K562 (cell line): ENCODE measurements around the gene TXNRD2. TPM values are rescaled to one million over a fixed set of nuclear protein-coding genes. Genes with fewer than 3 reads are reported as not detected.

Experiments
- ATAC-seq: fragments of 200-7000 bp; cut with Tn5 transposase; 3 replicates; pipeline ENCODE4 v1.9.1; 2020; ENCODE audit warnings: moderate library complexity
- BruUV-seq: library from RNA; stranded (reverse); fragments of 400-500 nt; replicated peaks from 2 replicates; lab custom pipeline; 2021; lab: Mats Ljungman, UMichigan
- CTCF ChIA-PET: fragments of 300-600 bp; formaldehyde crosslinking; extraction: SDS; loops from one replicate; lab custom pipeline; 2021; ENCODE audit warnings: low intra/inter-chr PET ratio; lab: Yijun Ruan, JAX
- POLR2A ChIA-PET: fragments of 300-600, 350-650 bp; sonication (Branson Sonifier 250); formaldehyde crosslinking; extraction: SDS; loops from one replicate; lab custom pipeline; 2021; ENCODE audit warnings: antibody characterized with exemption, inconsistent platforms; lab: Yijun Ruan, JAX
- DNase-seq, 4 experiments: peaks; one replicate each; pipeline versions ENCODE4 v3.0.0 to v3.0.0-alpha.2; 2011 to 2018; ENCODE audit warnings: low spot score in 3 of 4, mixed read lengths in 3 of 4; ENCODE audit errors: extremely low read depth in 1 of 4
- FAIRE-seq: peaks from 2 replicates; lab custom pipeline; 2011; peaks lifted over from hg19 to GRCh38; lab: Jason Lieb, UNC
- H2AFZ ChIP-seq: 2 replicates; pipeline ENCODE4 v1.6.0; 2011; ENCODE audit warnings: low read depth, low read length, control low read depth, inconsistent platforms
- H3K27ac ChIP-seq: fragments of 200-600 bp; 3 replicates; pipeline ENCODE4 v1.8.0; 2011; ENCODE audit warnings: low read depth, mild to moderate bottlenecking, control low read depth, inconsistent platforms, low read length, moderate library complexity, mixed read lengths; ENCODE audit errors: extremely low read depth
- H3K27me3 ChIP-seq, 2 experiments: fragments of 300-600 bp in 1 of 2; 2 replicates in 1 of 2; 3 replicates in 1 of 2; pipeline versions ENCODE4 v1.6.0 to v1.8.0; 2011; ENCODE audit warnings: inconsistent platforms in 2 of 2, low read length in 2 of 2, mild to moderate bottlenecking in 1 of 2, mixed read lengths in 1 of 2, moderate library complexity in 1 of 2; ENCODE audit not compliant: control insufficient read depth in 2 of 2, insufficient read depth in 2 of 2
- H3K36me3 ChIP-seq: fragments of 300-600 bp; 3 replicates; pipeline ENCODE4 v1.8.0; 2011; ENCODE audit warnings: mild to moderate bottlenecking, low read length, inconsistent platforms; ENCODE audit not compliant: control insufficient read depth, insufficient read depth
- H3K4me1 ChIP-seq, 2 experiments: fragments of 200-600 bp in 1 of 2; replicated peaks in 1 of 2; 2 replicates in 1 of 2; 3 replicates in 1 of 2; pipeline versions ENCODE4 v1.5.1 to v1.8.0; 2011; ENCODE audit warnings: inconsistent platforms in 2 of 2, low read length in 2 of 2, mild to moderate bottlenecking in 1 of 2, mixed read lengths in 1 of 2, moderate library complexity in 1 of 2; ENCODE audit not compliant: control insufficient read depth in 2 of 2, insufficient read depth in 2 of 2
- H3K4me2 ChIP-seq: 2 replicates; pipeline ENCODE4 v1.6.1; 2011; ENCODE audit warnings: low read length, control low read depth, inconsistent platforms, mixed read lengths; ENCODE audit not compliant: insufficient read depth
- H3K4me3 ChIP-seq: fragments of 200-600 bp; sonication (generic), shearing (Covaris generic); 2 replicates; pipeline ENCODE4 v1.5.1; 2016; ENCODE audit warnings: control low read depth, inconsistent platforms
- H3K79me2 ChIP-seq: fragments of 200-600 bp; 3 replicates; pipeline ENCODE4 v1.8.0; 2011; ENCODE audit warnings: low read length, inconsistent platforms; ENCODE audit not compliant: control insufficient read depth, insufficient read depth
- H3K9ac ChIP-seq, 2 experiments: 2 replicates each; pipeline versions ENCODE4 v1.6.0 to v1.6.1; 2011; ENCODE audit warnings: low read depth in 2 of 2, low read length in 2 of 2, control low read depth in 1 of 2, inconsistent platforms in 1 of 2, mild to moderate bottlenecking in 1 of 2, mixed read lengths in 1 of 2; ENCODE audit not compliant: insufficient read depth in 1 of 2
- H3K9me1 ChIP-seq: one replicate; pipeline ENCODE4 v1.6.0; 2011; ENCODE audit warnings: inconsistent platforms, mild to moderate bottlenecking, low read length, moderate library complexity; ENCODE audit not compliant: control insufficient read depth, insufficient read depth
- H3K9me3 ChIP-seq: replicated peaks from 2 replicates; pipeline ENCODE4 v1.5.1; 2011; ENCODE audit warnings: low read depth, low read length, inconsistent platforms; ENCODE audit not compliant: control insufficient read depth, insufficient read depth
- H4K20me1 ChIP-seq: replicated peaks from 2 replicates; pipeline ENCODE4 v1.6.1; 2011; ENCODE audit warnings: low read length, inconsistent platforms, mixed read lengths; ENCODE audit not compliant: control insufficient read depth, insufficient read depth
- BMI1 ChIP-seq: fragments of 150-350 bp; IDR thresholded peaks from 2 replicates; pipeline ENCODE4 v1.6.1; 2014; ENCODE audit warnings: low read length
- E2F6 ChIP-seq, 2 experiments: IDR thresholded peaks; 2 replicates each; pipeline ENCODE4 v1.6.1; 2011; ENCODE audit warnings: borderline replicate concordance in 1 of 2, control low read depth in 1 of 2, low read depth in 1 of 2, low read length in 1 of 2, mild to moderate bottlenecking in 1 of 2, mixed read lengths in 1 of 2, moderate library complexity in 1 of 2; ENCODE audit not compliant: insufficient read depth in 1 of 2, insufficient read length in 1 of 2, poor library complexity in 1 of 2, severe bottlenecking in 1 of 2; ENCODE audit errors: extremely low read depth in 1 of 2
- MAFK ChIP-seq: IDR thresholded peaks from 2 replicates; pipeline ENCODE4 v1.6.1; 2011; ENCODE audit warnings: low read length, improper control_type of control experiment
- MYNN ChIP-seq, 2 experiments: sonication (generic); formaldehyde crosslinking in 1 of 2; IDR thresholded peaks; 2 replicates each; pipeline versions ENCODE4 v1.5.0 to v1.6.1; 2016 to 2020; ENCODE audit warnings: antibody characterized with exemption in 1 of 2, missing genetic modification reagents in 1 of 2
- SRSF9 ChIP-seq: fragments of 200-400 bp; formaldehyde crosslinking; IDR thresholded peaks from 2 replicates; pipeline ENCODE4 v1.6.1; 2017; ENCODE audit warnings: low read depth, low read length, borderline replicate concordance
- TFE3 ChIP-seq: fragments of 450-650 bp; formaldehyde crosslinking; IDR thresholded peaks from 2 replicates; pipeline ENCODE4 v1.4.0; 2020; ENCODE audit warnings: mild to moderate bottlenecking, mixed read lengths
- ZNF124 ChIP-seq: sonication (generic); formaldehyde crosslinking; IDR thresholded peaks from 2 replicates; pipeline ENCODE4 v1.8.1; 2022; ENCODE audit warnings: missing genetic modification reagents
- ZNF316 ChIP-seq: fragments of 450-650 bp; IDR thresholded peaks from 2 replicates; pipeline ENCODE4 v1.6.1; 2016
- ZNF444 ChIP-seq: fragments of 250-450 bp; sonication (Bioruptor Pico); IDR thresholded peaks from 2 replicates; pipeline ENCODE4 v1.4.0; 2020; ENCODE audit warnings: mild to moderate bottlenecking, moderate library complexity
- ZNF717 ChIP-seq: fragments of 250-450 bp; sonication (Bioruptor Pico); IDR thresholded peaks from 2 replicates; pipeline ENCODE4 v1.5.0; 2021
- WGBS: fragments of 100-300 bp; shearing (Covaris generic); methylation state at CpG from one replicate; pipeline ENCODE4 v1.1.6; 2016; ENCODE audit warnings: low coverage, mixed read lengths; ENCODE audit not compliant: insufficient coverage; ENCODE audit errors: missing lambda C conversion rate; 5-methylcytosine and 5-hydroxymethylcytosine counted together
- in situ Hi-C: fragments of 300-500 bp; cut with MboI; formaldehyde crosslinking; loops from 4 replicates; pipeline ENCODE4 v1.15.0; 2018; ENCODE audit warnings: inconsistent platforms, mixed read lengths
- intact Hi-C: fragments of 100-400 bp; cut with micrococcal nuclease; formaldehyde crosslinking; loops from 2 replicates; pipeline ENCODE4 v1.14.2; 2022
- polyA plus RNA-seq, 8 experiments: library from polyadenylated mRNA; depleted of rRNA in 4 of 8; stranded (reverse) in 5 of 8; unstranded in 3 of 8; fragments of >200 nt; fragmentation: Nextera tagmentation in 2 of 8; fragmentation: Illumina TruSeq in 1 of 8; extraction: Ambion mirVana in 2 of 8; extraction: Trizol in 1 of 8; gene quantifications; 2 replicates each; pipeline versions ENCODE4 v1.2.1 to v1.2.3, GENCODE V29; 2011 to 2014; ENCODE audit warnings: inconsistent platforms in 1 of 8, missing spikeins in 1 of 8
- total RNA-seq, 7 experiments: library from RNA; depleted of rRNA in 6 of 7; stranded (reverse); fragments of >200 nt in 6 of 7; fragmentation: Illumina TruSeq in 2 of 7; extraction: Trizol in 2 of 7; gene quantifications; 2 replicates each; pipeline versions ENCODE4 v1.2.1 to v1.2.3, GENCODE V29; 2011 to 2021; ENCODE audit warnings: low replicate concordance in 1 of 7
- TF ChIP-seq, protein P1 (sequence below): fragments of 450-650 bp; IDR thresholded peaks from 2 replicates; pipeline ENCODE4 v1.6.1; 2018; ENCODE audit warnings: mild to moderate bottlenecking, low read depth; ENCODE audit not compliant: partially characterized antibody
- TF ChIP-seq, protein P2 (sequence below): fragments of 450-650 bp; IDR thresholded peaks from 2 replicates; pipeline ENCODE4 v1.7.0; 2016; ENCODE audit warnings: borderline replicate concordance

Gene TXNRD2
- total and polyA plus RNA-seq, 9 of the 15 experiments (the other 6 are each of a cell fraction or from before 2014, with no cell fraction given), result 3.3 to 80.2 (median 49.4) TPM

DNA sequence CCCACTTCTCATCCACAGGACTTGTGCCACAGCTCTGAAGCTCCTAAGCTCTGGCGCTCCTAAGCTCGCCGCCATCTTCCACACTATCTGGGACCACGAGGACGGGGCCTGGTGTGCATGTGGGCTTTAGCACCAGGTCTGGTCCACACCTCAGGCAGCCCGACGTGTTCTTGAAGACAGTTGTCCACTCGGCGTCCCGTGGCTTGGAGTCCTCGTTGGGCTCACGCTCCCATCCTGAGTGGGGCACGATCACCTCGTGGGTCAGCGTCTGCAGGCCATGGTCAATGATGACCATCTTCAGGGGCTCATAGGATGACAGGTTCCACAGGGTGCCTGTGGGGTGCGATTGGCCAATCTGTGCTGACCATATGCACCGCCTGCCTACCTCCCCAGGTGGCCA, 37.1 kb upstream of the TXNRD2 start (continued):
- TF ChIP-seq E2F6 (IDR thresholded peaks at IDR 0.05; ENCODE audit: borderline replicate concordance in 1 of 2, extremely low read depth in 1 of 2, insufficient read depth in 1 of 2, insufficient read length in 1 of 2, low read depth in 1 of 2, low read length in 1 of 2, poor library complexity in 1 of 2, severe bottlenecking in 1 of 2) (peak in 1 of 2 experiments; percentile 36), ZNF717 (CRISPR knock-in tag) (no peak), SRSF9 (no peak), MYNN (IDR thresholded peaks at IDR 0.05) (no peak), MYNN (CRISPR knock-in tag; IDR thresholded peaks at IDR 0.05) (no peak), MAFK (no peak), ZNF316 (no peak)
- TF ChIP-seq, all 486 proteins: peak for 6

DNA sequence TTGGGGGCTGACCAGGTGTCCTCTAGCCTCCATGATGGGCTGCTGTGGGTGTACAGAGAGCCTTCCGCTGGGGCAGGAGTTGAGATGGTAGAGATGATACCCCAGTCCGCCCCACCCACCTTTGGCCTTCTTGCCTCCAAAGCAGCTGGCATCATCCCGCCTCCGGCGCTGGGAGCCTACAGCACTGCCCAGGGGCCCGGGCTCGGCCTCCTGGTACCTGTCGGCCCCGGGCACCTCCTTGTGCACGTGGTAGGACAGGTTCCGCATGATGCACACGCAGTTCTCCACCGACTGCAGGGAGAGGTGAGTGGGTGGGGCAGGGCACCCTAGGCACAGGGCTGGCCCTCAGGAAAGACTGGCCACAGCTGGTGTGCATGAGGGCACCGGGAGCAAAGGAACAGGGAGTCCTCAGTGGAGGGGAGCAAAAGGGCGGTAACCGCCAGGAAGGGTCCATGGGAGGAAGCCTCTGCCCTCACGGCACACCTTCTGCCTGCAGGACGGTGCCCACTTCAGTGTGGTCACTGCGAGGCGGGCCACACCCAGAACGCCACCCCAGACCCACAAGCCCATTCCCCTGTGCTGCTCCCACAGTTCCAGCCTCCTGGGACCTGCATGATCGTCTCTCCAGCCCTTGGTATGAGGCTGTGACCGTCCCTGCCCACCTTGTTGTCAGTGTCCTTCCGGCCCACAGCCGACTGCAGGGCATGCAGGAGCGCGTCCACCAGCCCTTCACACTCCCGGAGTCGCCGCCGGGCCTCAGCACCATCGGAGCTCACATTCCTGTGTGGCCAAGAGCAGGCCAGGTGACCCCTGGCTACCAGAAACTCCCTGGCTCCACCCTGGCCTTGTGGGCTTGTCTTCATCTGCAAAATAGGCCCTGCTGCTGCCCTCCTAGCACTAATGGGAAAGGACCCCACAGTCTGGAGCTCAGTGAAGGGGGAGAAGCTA, 36.0 kb upstream of the TXNRD2 start:
- H3K4me1 ChIP-seq, result peaks cover 18 to 83% of the 10 kb centered on the region in 2 experiments
- no peak overlapping the region for H3K4me2 ChIP-seq
- H3K27me3 ChIP-seq, result no peaks in the 10 kb centered on the region
- H3K9ac ChIP-seq, result peak overlapping the region in 1 of 2 experiments; percentile 31; a peak in 2 of 4 replicates
- H3K36me3 ChIP-seq, result peaks cover 35% of the 10 kb centered on the region; the same call in 2 of the 3 replicates
- H2AFZ ChIP-seq, result no peak overlapping the region
- no TSS peak for BruUV-seq
- intact Hi-C loops, result loop anchor here (10.0 kb wide), 2 partner anchors 257 to 317 kb away; no protein-coding TSS in a partner anchor
- peaks cover 27% of the 10 kb centered on the region for H3K9me1 ChIP-seq
- H4K20me1 ChIP-seq, result peaks cover 31% of the 10 kb centered on the region
- 77% methylated on average over 32 of the region's 32 CpGs for WGBS
- FAIRE-seq (no peak), ATAC-seq (no peak), DNase-seq (no peak)
- CTCF ChIA-PET, result no interaction called here
- in situ Hi-C loops, result no loop called here
- no peaks in the 10 kb centered on the region for H3K9me3 ChIP-seq
- H3K79me2 ChIP-seq, result no peaks in the 10 kb centered on the region
- H3K4me3 ChIP-seq, result no peak overlapping the region
- no peak overlapping the region for H3K27ac ChIP-seq
- POLR2A ChIA-PET, result interaction anchor here (0.6 to 2.3 kb wide), 10 partner anchors 9 to 625 kb away, joined by 3 to 7 read pairs (median 4); no protein-coding TSS in a partner anchor
- TF ChIP-seq, protein P1, sequence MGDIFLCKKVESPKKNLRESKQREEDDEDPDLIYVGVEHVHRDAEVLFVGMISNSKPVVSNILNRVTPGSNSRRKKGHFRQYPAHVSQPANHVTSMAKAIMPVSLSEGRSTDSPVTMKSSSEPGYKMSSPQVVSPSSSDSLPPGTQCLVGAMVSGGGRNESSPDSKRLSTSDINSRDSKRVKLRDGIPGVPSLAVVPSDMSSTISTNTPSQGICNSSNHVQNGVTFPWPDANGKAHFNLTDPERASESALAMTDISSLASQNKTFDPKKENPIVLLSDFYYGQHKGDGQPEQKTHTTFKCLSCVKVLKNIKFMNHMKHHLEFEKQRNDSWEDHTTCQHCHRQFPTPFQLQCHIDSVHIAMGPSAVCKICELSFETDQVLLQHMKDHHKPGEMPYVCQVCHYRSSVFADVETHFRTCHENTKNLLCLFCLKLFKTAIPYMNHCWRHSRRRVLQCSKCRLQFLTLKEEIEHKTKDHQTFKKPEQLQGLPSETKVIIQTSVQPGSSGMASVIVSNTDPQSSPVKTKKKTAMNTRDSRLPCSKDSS, result no peak
- TF ChIP-seq, protein P2, sequence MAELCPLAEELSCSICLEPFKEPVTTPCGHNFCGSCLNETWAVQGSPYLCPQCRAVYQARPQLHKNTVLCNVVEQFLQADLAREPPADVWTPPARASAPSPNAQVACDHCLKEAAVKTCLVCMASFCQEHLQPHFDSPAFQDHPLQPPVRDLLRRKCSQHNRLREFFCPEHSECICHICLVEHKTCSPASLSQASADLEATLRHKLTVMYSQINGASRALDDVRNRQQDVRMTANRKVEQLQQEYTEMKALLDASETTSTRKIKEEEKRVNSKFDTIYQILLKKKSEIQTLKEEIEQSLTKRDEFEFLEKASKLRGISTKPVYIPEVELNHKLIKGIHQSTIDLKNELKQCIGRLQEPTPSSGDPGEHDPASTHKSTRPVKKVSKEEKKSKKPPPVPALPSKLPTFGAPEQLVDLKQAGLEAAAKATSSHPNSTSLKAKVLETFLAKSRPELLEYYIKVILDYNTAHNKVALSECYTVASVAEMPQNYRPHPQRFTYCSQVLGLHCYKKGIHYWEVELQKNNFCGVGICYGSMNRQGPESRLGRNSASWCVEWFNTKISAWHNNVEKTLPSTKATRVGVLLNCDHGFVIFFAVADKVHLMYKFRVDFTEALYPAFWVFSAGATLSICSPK, result no peak
- TF ChIP-seq TFE3 (CRISPR knock-in tag), result 0 out of 2 replicates have a peak, but pooled peaks have one; percentile 1
- TF ChIP-seq ZNF124 (CRISPR knock-in tag), result no peak
- no peak for TF ChIP-seq BMI1
- TF ChIP-seq ZNF444 (CRISPR knock-in tag), result no peak
